ENCODE results near the gene LUC7L3. TPM values are rescaled to one million over a fixed set of nuclear protein-coding genes. Genes with fewer than 3 reads are reported as not detected.

Gene LUC7L3
- total RNA-seq, 1 donor from 2014 or later = 32.0 TPM

DNA sequence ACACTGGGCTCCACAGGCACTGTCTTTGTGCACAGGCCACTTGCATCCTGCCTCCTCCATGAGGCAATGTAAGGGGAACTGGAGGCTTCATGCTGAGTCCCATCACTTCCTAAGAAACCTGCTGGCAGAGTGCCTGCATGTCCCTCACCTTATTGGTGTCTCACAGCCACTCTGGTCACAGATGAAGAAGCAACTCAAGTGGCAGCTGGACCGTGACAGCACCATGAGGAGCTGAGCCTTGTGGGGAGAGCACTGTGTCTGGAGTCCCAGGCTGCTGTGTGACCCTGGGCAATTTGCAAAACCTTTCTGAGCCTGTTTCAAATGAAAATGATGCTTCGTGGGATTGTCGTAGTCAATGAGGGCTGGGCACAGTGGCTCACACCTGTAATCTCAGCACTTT lies 31.2 kb upstream of the LUC7L3 start:
- peak overlapping the region; percentile 10 to 89 for H3K27ac ChIP-seq
- no peak for DNase-seq (ENCODE audit: low spot score in 2 of 2)
- H3K27me3 ChIP-seq = no peaks in the 10 kb centered on the region
- peaks cover 19 to 54% of the 10 kb centered on the region in 2 donors for H3K4me1 ChIP-seq
- peaks cover 0 to 7% of the 10 kb centered on the region in 2 donors for H3K36me3 ChIP-seq
- H3K4me3 ChIP-seq = no peak overlapping the region
- intact Hi-C loops (cut with DNase I) = no loop called here
- TF ChIP-seq, protein P1, sequence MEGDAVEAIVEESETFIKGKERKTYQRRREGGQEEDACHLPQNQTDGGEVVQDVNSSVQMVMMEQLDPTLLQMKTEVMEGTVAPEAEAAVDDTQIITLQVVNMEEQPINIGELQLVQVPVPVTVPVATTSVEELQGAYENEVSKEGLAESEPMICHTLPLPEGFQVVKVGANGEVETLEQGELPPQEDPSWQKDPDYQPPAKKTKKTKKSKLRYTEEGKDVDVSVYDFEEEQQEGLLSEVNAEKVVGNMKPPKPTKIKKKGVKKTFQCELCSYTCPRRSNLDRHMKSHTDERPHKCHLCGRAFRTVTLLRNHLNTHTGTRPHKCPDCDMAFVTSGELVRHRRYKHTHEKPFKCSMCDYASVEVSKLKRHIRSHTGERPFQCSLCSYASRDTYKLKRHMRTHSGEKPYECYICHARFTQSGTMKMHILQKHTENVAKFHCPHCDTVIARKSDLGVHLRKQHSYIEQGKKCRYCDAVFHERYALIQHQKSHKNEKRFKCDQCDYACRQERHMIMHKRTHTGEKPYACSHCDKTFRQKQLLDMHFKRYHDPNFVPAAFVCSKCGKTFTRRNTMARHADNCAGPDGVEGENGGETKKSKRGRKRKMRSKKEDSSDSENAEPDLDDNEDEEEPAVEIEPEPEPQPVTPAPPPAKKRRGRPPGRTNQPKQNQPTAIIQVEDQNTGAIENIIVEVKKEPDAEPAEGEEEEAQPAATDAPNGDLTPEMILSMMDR (IDR thresholded peaks at IDR 0.05) = no peak
- no peaks in the 10 kb centered on the region for H3K9me3 ChIP-seq

DNA sequence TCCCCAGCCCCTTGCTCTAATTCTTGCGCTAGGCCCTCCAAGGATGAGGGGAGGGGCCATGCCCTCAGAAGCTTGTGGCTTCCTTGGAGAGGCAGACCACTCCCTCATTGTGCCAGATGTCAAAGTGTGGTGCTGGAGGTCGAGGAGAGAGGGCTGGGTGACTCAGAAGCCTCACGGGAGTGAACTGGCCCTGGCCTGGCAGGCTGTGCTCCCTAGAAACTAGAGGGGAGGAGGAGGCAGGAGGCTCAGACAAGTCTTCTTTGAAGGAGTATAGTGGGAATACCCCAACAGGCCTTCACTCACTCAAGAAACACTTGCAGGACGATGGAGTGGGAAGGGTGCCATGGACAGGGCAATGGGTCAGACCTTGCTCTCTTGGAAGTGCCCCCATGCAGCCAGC lies 30.2 kb upstream of the LUC7L3 start:
- Histone ChIP-seq H3K9me3 (no peaks in the 10 kb centered on the region), H3K4me1 (peaks cover 23 to 54% of the 10 kb centered on the region in 2 donors)
- intact Hi-C loops (cut with DNase I) = no loop called here

DNA sequence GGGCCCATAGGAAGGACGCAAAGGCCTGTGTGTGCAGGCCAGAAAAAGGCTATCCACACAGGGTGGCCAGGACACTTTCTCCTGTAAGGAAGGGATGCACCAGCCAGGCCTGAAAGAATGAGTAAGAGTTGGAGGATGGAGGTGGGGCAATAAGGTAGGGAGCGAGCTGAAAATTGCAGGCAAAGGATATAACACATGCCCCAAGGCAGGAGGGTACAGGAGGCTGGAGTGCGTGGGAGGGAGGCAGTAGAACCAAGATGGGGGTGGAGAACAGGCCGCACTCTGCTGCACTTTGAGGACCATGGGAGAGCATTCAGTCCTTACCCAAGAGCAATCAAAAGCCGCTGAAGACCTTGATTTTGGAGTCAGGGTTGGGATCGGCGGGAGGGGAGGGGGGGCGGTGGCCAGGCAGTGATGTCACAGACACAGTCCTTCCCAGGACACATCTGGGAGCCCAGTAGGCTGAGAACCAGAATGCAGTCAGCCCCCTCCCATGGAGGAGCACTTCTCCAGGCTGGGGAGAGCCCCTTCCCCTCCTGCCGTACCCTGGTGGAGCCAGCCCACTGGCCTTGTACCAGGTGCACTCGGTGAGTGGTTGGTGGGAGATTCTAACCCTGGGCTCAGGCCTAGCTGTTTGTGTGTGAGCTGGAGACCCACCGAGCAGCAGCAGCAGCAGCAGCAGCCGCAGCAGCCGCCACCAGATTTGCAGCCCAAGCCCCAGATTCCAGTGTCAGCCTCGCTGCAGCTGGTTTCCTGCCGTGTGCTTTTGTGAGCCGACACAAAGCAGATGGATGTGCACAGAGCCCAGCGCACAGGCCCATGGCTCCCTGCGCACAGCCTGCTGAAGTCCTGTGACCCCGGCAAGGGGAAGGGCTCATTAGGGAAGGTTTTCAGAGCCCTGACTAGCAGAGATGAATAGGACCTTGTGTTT lies 29.2 kb upstream of the LUC7L3 start:
- Histone ChIP-seq H3K27ac (no peak overlapping the region), H3K9me3 (no peaks in the 10 kb centered on the region), H3K36me3 (peaks cover 1 to 12% of the 10 kb centered on the region in 2 donors), H3K27me3 (no peaks in the 10 kb centered on the region), H3K4me1 (peaks cover 23 to 54% of the 10 kb centered on the region in 2 donors), H3K4me3 (no peak overlapping the region)
- TF ChIP-seq, protein P1 (IDR thresholded peaks at IDR 0.05) = no peak
- intact Hi-C loops (cut with DNase I) = no loop called here
- no peak for DNase-seq (ENCODE audit: low spot score in 2 of 2)

More for the DNA sequence above, 30.2 kb upstream of the LUC7L3 start:
- DNase-seq (ENCODE audit: low spot score in 2 of 2) = no peak
- TF ChIP-seq, protein P1 (IDR thresholded peaks at IDR 0.05) = no peak
- no peak overlapping the region for H3K27ac ChIP-seq
- H3K4me3 ChIP-seq = no peak overlapping the region
- no peaks in the 10 kb centered on the region for H3K27me3 ChIP-seq
- peaks cover 0 to 12% of the 10 kb centered on the region in 2 donors for H3K36me3 ChIP-seq

DNA sequence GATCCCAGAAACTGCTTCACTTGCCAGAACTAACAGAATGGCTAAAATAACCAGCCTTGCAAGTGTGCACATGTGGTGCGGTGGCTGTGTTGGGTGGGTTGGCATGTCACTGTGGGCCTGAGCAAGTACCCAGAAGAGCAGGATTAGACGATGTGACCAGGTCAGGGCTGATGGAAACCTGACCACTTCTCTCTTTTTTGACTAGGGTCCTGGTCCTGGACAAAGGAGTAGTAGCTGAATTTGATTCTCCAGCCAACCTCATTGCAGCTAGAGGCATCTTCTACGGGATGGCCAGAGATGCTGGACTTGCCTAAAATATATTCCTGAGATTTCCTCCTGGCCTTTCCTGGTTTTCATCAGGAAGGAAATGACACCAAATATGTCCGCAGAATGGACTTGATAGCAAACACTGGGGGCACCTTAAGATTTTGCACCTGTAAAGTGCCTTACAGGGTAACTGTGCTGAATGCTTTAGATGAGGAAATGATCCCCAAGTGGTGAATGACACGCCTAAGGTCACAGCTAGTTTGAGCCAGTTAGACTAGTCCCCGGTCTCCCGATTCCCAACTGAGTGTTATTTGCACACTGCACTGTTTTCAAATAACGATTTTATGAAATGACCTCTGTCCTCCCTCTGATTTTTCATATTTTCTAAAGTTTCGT lies 28.4 kb upstream of the LUC7L3 start:
- DNase-seq (ENCODE audit: low spot score in 2 of 2) = no peak
- Histone ChIP-seq H3K27ac (no peak overlapping the region), H3K4me1 (peaks cover 22 to 51% of the 10 kb centered on the region in 2 donors), H3K9me3 (no peaks in the 10 kb centered on the region), H3K36me3 (peaks cover 9 to 19% of the 10 kb centered on the region in 2 donors), H3K27me3 (no peaks in the 10 kb centered on the region), H3K4me3 (no peak overlapping the region)
- TF ChIP-seq, protein P1 (IDR thresholded peaks at IDR 0.05) = no peak
- intact Hi-C loops (cut with DNase I) = no loop called here

DNA sequence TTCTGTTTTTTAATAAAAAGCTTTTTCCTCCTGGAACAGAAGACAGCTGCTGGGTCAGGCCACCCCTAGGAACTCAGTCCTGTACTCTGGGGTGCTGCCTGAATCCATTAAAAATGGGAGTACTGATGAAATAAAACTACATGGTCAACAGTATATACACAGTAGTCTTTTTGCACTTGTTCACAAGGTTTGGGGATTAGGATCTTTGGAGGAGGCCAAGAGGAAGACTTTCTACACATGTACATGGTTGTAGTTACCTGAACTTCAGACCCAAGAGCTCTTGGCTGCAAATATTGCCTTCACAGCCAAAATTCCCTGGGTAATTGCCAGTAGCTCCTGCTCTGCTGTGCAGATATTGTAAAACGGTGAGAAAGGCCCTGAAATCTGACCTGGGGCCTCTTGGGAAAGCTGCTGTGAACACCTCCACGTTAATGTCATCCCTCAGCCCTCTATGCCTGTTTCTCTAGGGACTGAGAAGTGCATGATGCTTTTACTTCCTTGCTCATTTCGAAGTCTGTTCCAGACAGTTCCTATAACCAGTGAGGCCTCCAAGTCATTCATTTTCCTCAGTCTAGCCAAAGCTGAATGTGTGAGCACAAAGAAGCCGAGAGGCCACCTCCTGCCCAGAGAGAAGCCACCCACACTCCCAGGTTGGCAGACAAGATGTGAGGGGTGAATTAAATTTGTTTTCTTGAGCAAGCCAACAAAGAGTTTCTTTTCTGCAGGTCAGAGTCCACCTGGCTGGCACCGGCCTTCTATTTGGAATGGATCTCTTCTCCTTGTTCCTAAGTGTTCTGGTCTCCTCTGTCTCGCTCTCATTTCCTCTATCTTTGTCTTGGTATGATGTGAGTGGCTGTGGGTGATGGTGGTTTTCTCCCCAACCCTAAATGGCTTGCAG lies 27.6 kb upstream of the LUC7L3 start:
- no peak for DNase-seq (ENCODE audit: low spot score in 2 of 2)
- TF ChIP-seq, protein P1 (IDR thresholded peaks at IDR 0.05) = no peak
- H3K9me3 ChIP-seq = no peaks in the 10 kb centered on the region
- peaks cover 17 to 45% of the 10 kb centered on the region in 2 donors for H3K4me1 ChIP-seq
- peaks cover 17 to 27% of the 10 kb centered on the region in 2 donors for H3K36me3 ChIP-seq
- H3K4me3 ChIP-seq = no peak overlapping the region
- intact Hi-C loops (cut with DNase I) = loop anchor here (2.0 kb wide), 1 partner anchor 141 kb away; no protein-coding TSS in a partner anchor
- H3K27me3 ChIP-seq = no peaks in the 10 kb centered on the region
- peak overlapping the region; percentile 8 to 54 for H3K27ac ChIP-seq
